ENCODE results near the gene ZCCHC2. TPM values are rescaled to one million over a fixed set of nuclear protein-coding genes. Genes with fewer than 3 reads are reported as not detected.
A peak's percentile ranks its signal among the peaks of the same experiment; 100 is the strongest.

ZCCHC2 gene
- total RNA-seq, 6 donors from 2014 or later: 29.9 to 60.8 (median 40.6) TPM

DNA sequence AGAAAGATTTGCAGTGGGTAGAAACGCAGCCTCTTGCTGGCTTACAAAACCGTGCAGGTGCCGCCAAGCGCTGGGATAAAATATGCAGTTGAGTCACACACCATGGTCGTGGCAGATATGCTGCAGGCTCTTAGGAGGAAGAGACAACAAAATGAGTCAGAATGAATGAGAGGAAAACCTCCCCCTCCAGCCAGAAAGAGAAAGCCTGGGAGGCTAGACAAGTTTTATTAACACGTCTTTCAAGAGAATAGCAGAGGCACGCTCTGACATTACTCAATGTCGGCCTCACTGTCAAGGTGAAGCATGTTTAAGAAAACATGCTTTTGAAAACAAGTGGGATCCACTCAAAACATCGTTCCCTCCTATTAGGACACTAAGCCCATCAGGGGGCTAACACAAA, 37.1 kb upstream of the ZCCHC2 start:
- no peak overlapping the region for H3K27ac ChIP-seq
- 53 to 60% methylated on average over 9 of the region's 9 CpGs for WGBS, 2 donors
- H3K4me1 ChIP-seq: no peaks in the 10 kb centered on the region
- peak in 1 of 2 donors; percentile 45 for ATAC-seq (ENCODE audit: low FRiP score in 2 of 2)
- peak in 1 of 2 donors; percentile 43 for DNase-seq
- H3K4me3 ChIP-seq: no peak overlapping the region
- H3K36me3 ChIP-seq: no peaks in the 10 kb centered on the region
- H3K9me3 ChIP-seq: peaks cover 0 to 9% (median 5%) of the 10 kb centered on the region in 4 donors
- no peak for TF ChIP-seq POLR2AphosphoS5 (IDR thresholded peaks at IDR 0.05)
- TF ChIP-seq POLR2A (IDR thresholded peaks at IDR 0.05): no peak
- TF ChIP-seq, protein P1, sequence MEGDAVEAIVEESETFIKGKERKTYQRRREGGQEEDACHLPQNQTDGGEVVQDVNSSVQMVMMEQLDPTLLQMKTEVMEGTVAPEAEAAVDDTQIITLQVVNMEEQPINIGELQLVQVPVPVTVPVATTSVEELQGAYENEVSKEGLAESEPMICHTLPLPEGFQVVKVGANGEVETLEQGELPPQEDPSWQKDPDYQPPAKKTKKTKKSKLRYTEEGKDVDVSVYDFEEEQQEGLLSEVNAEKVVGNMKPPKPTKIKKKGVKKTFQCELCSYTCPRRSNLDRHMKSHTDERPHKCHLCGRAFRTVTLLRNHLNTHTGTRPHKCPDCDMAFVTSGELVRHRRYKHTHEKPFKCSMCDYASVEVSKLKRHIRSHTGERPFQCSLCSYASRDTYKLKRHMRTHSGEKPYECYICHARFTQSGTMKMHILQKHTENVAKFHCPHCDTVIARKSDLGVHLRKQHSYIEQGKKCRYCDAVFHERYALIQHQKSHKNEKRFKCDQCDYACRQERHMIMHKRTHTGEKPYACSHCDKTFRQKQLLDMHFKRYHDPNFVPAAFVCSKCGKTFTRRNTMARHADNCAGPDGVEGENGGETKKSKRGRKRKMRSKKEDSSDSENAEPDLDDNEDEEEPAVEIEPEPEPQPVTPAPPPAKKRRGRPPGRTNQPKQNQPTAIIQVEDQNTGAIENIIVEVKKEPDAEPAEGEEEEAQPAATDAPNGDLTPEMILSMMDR (IDR thresholded peaks at IDR 0.05): no peak
- no peak for TF ChIP-seq EP300 (IDR thresholded peaks at IDR 0.05)
- no peaks in the 10 kb centered on the region for H3K27me3 ChIP-seq

DNA sequence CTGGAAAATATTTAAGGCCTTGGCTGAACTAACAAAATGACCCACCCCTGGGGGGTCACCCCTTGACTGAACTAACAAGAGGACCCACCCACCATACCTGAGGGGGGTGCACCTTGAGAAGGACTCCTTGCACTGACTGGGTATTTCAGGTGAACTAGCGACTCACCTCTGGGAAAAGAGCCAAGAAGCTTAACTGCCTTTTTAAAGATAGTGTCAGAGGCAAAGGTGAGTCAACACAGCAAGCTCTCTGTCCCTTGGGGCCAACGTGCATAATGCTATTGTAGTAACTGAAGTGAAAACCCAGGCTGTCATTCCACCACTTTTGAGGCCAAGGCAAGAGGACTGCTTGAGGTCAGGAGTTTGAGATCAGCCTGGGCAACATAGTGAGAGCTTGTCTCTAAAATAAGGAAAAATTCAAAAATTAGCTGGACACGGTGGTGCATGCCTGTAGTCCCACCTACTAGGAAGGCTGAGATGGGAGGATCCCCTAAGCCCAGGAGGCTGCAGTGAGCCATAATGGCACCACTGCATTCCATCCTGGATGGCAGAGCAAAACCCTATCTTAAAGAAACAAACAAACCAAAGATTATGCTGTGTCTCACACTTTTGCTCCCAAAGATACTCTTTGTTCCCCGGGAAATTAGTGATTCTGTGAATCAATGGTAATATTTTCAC, 36.4 kb upstream of the ZCCHC2 start:
- H3K36me3 ChIP-seq: no peaks in the 10 kb centered on the region
- ATAC-seq (ENCODE audit: low FRiP score in 2 of 2) (peak in 1 of 2 donors; percentile 75), DNase-seq (peak in 1 of 2 donors; percentile 41)
- TF ChIP-seq POLR2AphosphoS5 (IDR thresholded peaks at IDR 0.05): no peak
- no peak for TF ChIP-seq EP300 (IDR thresholded peaks at IDR 0.05)
- no peak for TF ChIP-seq POLR2A (IDR thresholded peaks at IDR 0.05)
- TF ChIP-seq, protein P1 (IDR thresholded peaks at IDR 0.05): no peak
- no peaks in the 10 kb centered on the region for H3K27me3 ChIP-seq
- H3K4me3 ChIP-seq: no peak overlapping the region
- peaks cover 0 to 6% (median 0%) of the 10 kb centered on the region in 4 donors for H3K9me3 ChIP-seq
- 71 to 78% methylated on average over 4 of the region's 4 CpGs for WGBS, 2 donors
- H3K27ac ChIP-seq: no peak overlapping the region
- H3K4me1 ChIP-seq: no peaks in the 10 kb centered on the region

DNA sequence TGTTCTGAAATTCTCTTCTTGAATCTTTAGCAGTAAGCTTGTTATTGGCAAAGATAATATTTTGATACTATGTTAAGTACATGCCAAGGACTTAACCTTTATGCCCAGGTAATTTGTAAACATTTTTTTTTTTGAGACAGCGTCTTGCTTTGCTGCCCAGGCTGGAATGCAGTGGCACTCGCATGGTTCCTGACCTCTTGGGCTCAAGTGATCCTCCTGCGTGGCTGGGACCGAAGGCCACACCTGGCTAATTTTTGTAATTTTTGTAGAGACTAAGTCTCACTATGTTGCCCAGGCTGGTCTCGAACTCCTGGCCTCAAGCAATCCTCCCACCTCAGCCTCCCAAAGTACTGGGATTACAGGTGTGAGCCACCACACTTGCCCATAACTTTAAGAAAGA, 35.7 kb upstream of the ZCCHC2 start:
- no peak overlapping the region for H3K4me3 ChIP-seq
- H3K27ac ChIP-seq: no peak overlapping the region
- no peaks in the 10 kb centered on the region for H3K27me3 ChIP-seq
- ATAC-seq (ENCODE audit: low FRiP score in 2 of 2): no peak
- TF ChIP-seq, protein P1 (IDR thresholded peaks at IDR 0.05): no peak
- TF ChIP-seq POLR2AphosphoS5 (IDR thresholded peaks at IDR 0.05) (no peak), POLR2A (IDR thresholded peaks at IDR 0.05) (no peak), EP300 (IDR thresholded peaks at IDR 0.05) (no peak)
- H3K9me3 ChIP-seq: no peaks in the 10 kb centered on the region
- DNase-seq: no peak
- H3K4me1 ChIP-seq: no peaks in the 10 kb centered on the region
- H3K36me3 ChIP-seq: no peaks in the 10 kb centered on the region
- 76 to 78% methylated on average over 5 of the region's 5 CpGs for WGBS, 2 donors

DNA sequence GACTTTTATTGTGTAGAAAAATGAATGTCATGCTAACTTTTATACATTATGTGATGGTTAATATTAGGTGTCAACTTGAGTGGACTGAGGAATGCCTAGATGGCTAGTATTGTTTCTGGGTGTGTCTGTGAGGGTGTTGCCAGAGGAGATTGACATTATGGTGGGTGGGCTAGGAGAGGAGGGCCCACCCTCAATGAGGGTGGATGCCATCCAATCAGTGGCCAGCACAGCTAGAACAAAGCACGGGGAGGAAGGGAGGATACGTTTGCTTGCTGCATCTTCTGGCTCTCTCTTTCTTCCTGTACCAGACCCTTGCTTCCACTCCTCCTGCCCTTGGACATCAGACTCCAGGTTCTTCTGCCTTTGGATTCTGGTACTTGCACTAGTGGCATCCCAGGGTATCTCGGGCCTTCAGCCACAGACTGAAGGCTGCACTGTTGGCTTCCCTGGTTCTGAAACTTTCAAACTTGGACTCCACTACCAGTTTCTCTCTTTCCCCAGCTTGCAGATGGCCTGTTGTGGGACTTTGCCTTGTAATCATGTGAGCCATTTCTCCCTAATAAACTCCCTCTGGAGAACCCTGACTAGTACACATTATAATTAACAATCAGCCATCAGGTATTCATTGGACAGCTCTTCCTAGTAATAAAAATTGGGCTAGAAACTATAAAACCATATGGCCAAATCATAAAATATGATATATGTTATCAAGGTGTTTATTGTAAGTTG, 31.7 kb upstream of the ZCCHC2 start:
- no peaks in the 10 kb centered on the region for H3K9me3 ChIP-seq
- H3K4me3 ChIP-seq: no peak overlapping the region
- DNase-seq: no peak
- WGBS, 2 donors: 43 to 66% methylated on average over 3 of the region's 3 CpGs
- ATAC-seq (ENCODE audit: low FRiP score in 2 of 2): no peak
- no peaks in the 10 kb centered on the region for H3K27me3 ChIP-seq
- H3K27ac ChIP-seq: no peak overlapping the region
- TF ChIP-seq POLR2AphosphoS5 (IDR thresholded peaks at IDR 0.05): no peak
- TF ChIP-seq EP300 (IDR thresholded peaks at IDR 0.05): no peak
- TF ChIP-seq, protein P1 (IDR thresholded peaks at IDR 0.05): no peak
- TF ChIP-seq POLR2A (IDR thresholded peaks at IDR 0.05): no peak
- H3K4me1 ChIP-seq: no peaks in the 10 kb centered on the region
- H3K36me3 ChIP-seq: no peaks in the 10 kb centered on the region

Measured in upper lobe of left lung (tissue), 6 donors.